ENCODE measurements around the gene TNS1. TPM values are rescaled to one million over a fixed set of nuclear protein-coding genes. Genes with fewer than 3 reads are reported as not detected.
A peak's percentile ranks its signal among the peaks of the same experiment; 100 is the strongest.

The TNS1 gene
- total RNA-seq, 1 donor from 2014 or later, result 505 TPM

GRCh38 chr2:217887841-217888701 lies 114.7 kb downstream of the TNS1 start:
- Histone ChIP-seq H3K4me1 (peaks cover 78% of the 10 kb centered on the region), H3K27me3 (ENCODE audit: low read depth) (no peaks in the 10 kb centered on the region), H3K4me3 (no peak overlapping the region), H3K36me3 (peaks cover 100% of the 10 kb centered on the region), H3K27ac (peak overlapping the region; percentile 64), H3K9me3 (no peaks in the 10 kb centered on the region)
- DNase-seq (peak; percentile 64), ATAC-seq (peak; percentile 45 to 55)
- intact Hi-C loops (cut with DNase I), result no loop called here
- TF ChIP-seq CTCF (IDR thresholded peaks at IDR 0.05), result no peak

- Histone ChIP-seq H3K36me3 (peaks cover 100% of the 10 kb centered on the region), H3K27ac (no peak overlapping the region), H3K27me3 (ENCODE audit: low read depth) (no peaks in the 10 kb centered on the region), H3K9me3 (no peaks in the 10 kb centered on the region), H3K4me1 (peaks cover 65% of the 10 kb centered on the region), H3K4me3 (no peak overlapping the region)
- ATAC-seq (peak; percentile 68 to 72), DNase-seq (peak; percentile 74)
- intact Hi-C loops (cut with DNase I), result no loop called here
- peak; percentile 82 for TF ChIP-seq CTCF (IDR thresholded peaks at IDR 0.05)
These were observed 116.0 kb downstream of the TNS1 start for GRCh38 chr2:217886720-217887309.

- Histone ChIP-seq H3K27ac (no peak overlapping the region), H3K4me1 (peaks cover 58% of the 10 kb centered on the region), H3K4me3 (no peak overlapping the region), H3K9me3 (no peaks in the 10 kb centered on the region), H3K36me3 (peaks cover 100% of the 10 kb centered on the region), H3K27me3 (ENCODE audit: low read depth) (no peaks in the 10 kb centered on the region)
- TF ChIP-seq CTCF (IDR thresholded peaks at IDR 0.05), result no peak
- intact Hi-C loops (cut with DNase I), result no loop called here
- DNase-seq (no peak), ATAC-seq (no peak)
These were observed 116.7 kb downstream of the TNS1 start for GRCh38 chr2:217886091-217886490.

GRCh38 chr2:217884985-217885384 lies 117.8 kb downstream of the TNS1 start:
- H3K4me3 ChIP-seq, result no peak overlapping the region
- intact Hi-C loops (cut with DNase I), result no loop called here
- no peaks in the 10 kb centered on the region for H3K9me3 ChIP-seq
- peak overlapping the region; percentile 38 for H3K27ac ChIP-seq
- H3K27me3 ChIP-seq (ENCODE audit: low read depth), result no peaks in the 10 kb centered on the region
- peaks cover 47% of the 10 kb centered on the region for H3K4me1 ChIP-seq
- DNase-seq (no peak), ATAC-seq (no peak)
- no peak for TF ChIP-seq CTCF (IDR thresholded peaks at IDR 0.05)
- H3K36me3 ChIP-seq, result peaks cover 100% of the 10 kb centered on the region

- no peaks in the 10 kb centered on the region for H3K27me3 ChIP-seq (ENCODE audit: low read depth)
- DNase-seq (no peak), ATAC-seq (no peak)
- intact Hi-C loops (cut with DNase I), result no loop called here
- no peak overlapping the region for H3K4me3 ChIP-seq
- H3K36me3 ChIP-seq, result peaks cover 100% of the 10 kb centered on the region
- H3K9me3 ChIP-seq, result no peaks in the 10 kb centered on the region
- no peak for TF ChIP-seq CTCF (IDR thresholded peaks at IDR 0.05)
- peaks cover 6% of the 10 kb centered on the region for H3K4me1 ChIP-seq
- H3K27ac ChIP-seq, result no peak overlapping the region
These were observed 121.9 kb downstream of the TNS1 start for GRCh38 chr2:217880891-217881290.
